Sigmoid colon (tissue), 4 donors: ENCODE data around the gene TERB2.
"Not testable (repeated sequence)": the region's sequence is repeated elsewhere in the genome, so short reads cannot be mapped to it uniquely, and the experiment has no call there.

ENCODE experiments used
- CTCF ChIP-seq, 4 experiments: fragments of 450-650 bp in 3 of 4; fragments of 200-600 bp in 1 of 4; IDR thresholded peaks; one replicate each; pipeline ENCODE4 v1.5.1; 2016 to 2019; ENCODE audit warnings: antibody characterized with exemption in 4 of 4, mild to moderate bottlenecking in 3 of 4, moderate library complexity in 2 of 4
- POLR2AphosphoS5 ChIP-seq, 4 donors: sonication (generic); formaldehyde crosslinking; IDR thresholded peaks; one replicate each; pipeline ENCODE4 v1.6.1; 2017; ENCODE audit warnings: antibody characterized with exemption in 4 of 4

- TF ChIP-seq POLR2AphosphoS5, CTCF (IDR thresholded peaks at IDR 0.05): not testable (repeated sequence)
These were observed 21.3 kb downstream of the TERB2 start for GRCh38 chr15:44977781-44978180.
